ENCODE results near the gene STXBP6.
A peak's percentile ranks its signal among the peaks of the same experiment; 100 is the strongest.

STXBP6 gene

GRCh38 chr14:25049568-25050268, at the start of gene STXBP6:
TSS of gene STXBP6 (minus strand) at chr14:25050147. CDS start at chr14:24974818, 75,329 bp downstream.
- DNase-seq, result peak; percentile 85

- DNase-seq, result no peak
These were observed 47.2 kb upstream of the STXBP6 start for GRCh38 chr14:25097120-25097519.

GRCh38 chr14:25095736-25096437, 45.9 kb upstream of the STXBP6 start:
- DNase-seq, result no peak

- DNase-seq, result no peak
These were observed 44.4 kb upstream of the STXBP6 start for GRCh38 chr14:25094171-25094907.

- no peak for DNase-seq
These were observed 42.4 kb upstream of the STXBP6 start for GRCh38 chr14:25092258-25092740.

GRCh38 chr14:25090716-25091454, 40.9 kb upstream of the STXBP6 start:
- no peak for DNase-seq

- DNase-seq, result no peak
These were observed 40.3 kb upstream of the STXBP6 start for GRCh38 chr14:25090256-25090655.

- no peak for DNase-seq
These were observed 39.5 kb upstream of the STXBP6 start for GRCh38 chr14:25089496-25089895.

- DNase-seq, result no peak
These were observed 37.0 kb upstream of the STXBP6 start for GRCh38 chr14:25086821-25087396.

GRCh38 chr14:25086081-25086480, 36.1 kb upstream of the STXBP6 start:
- no peak for DNase-seq

- no peak for DNase-seq
These were observed 30.7 kb upstream of the STXBP6 start for GRCh38 chr14:25080682-25081081.

GRCh38 chr14:25079311-25079710, 29.4 kb upstream of the STXBP6 start:
- no peak for DNase-seq

- DNase-seq, result no peak
These were observed 24.2 kb upstream of the STXBP6 start for GRCh38 chr14:25074099-25074685.

GRCh38 chr14:25069879-25070278, 19.9 kb upstream of the STXBP6 start:
- DNase-seq, result no peak

- DNase-seq, result no peak
These were observed 17.7 kb upstream of the STXBP6 start for GRCh38 chr14:25067600-25067999.

- no peak for DNase-seq
These were observed 12.0 kb upstream of the STXBP6 start for GRCh38 chr14:25062022-25062321.

- DNase-seq, result no peak
These were observed 6.7 kb upstream of the STXBP6 start for GRCh38 chr14:25056688-25057078.

GRCh38 chr14:25055992-25056687, 6.2 kb upstream of the STXBP6 start:
- no peak for DNase-seq

- no peak for DNase-seq
These were observed 5.1 kb upstream of the STXBP6 start for GRCh38 chr14:25055005-25055404.

GRCh38 chr14:25053585-25053984, 3.6 kb upstream of the STXBP6 start:
- no peak for DNase-seq

GRCh38 chr14:25052921-25053320, 3.0 kb upstream of the STXBP6 start:
- no peak for DNase-seq

- no peak for DNase-seq
These were observed 2.4 kb upstream of the STXBP6 start for GRCh38 chr14:25052385-25052784.

Data from left hindlimb (tissue), 1 donor.